Frontal cortex (tissue), 4 donors: ENCODE measurements around the gene BEX1. TPM values are rescaled to one million over a fixed set of nuclear protein-coding genes. Genes with fewer than 3 reads are reported as not detected.

ENCODE experiments used
- DNase-seq, 2 donors: peaks; one replicate each; pipeline ENCODE4 v3.0.0; 2012; ENCODE audit warnings: low spot score in 2 of 2
- FAIRE-seq: peaks from 2 replicates; lab custom pipeline; 2012; peaks lifted over from hg19 to GRCh38; lab: Jason Lieb, UNC
- total RNA-seq: library from RNA; depleted of rRNA; stranded (reverse); fragments of >200 nt; gene quantifications from one replicate; pipeline ENCODE4 v1.2.3, GENCODE V29; 2014
- donor health status: control.
- donor health status: control.
- donor health status: control.

BEX1 gene
- total RNA-seq, 1 donor from 2014 or later, result 127 TPM

- FAIRE-seq, result no peak
- DNase-seq, result no peak
These were observed 51.0 kb downstream of the BEX1 start for GRCh38 chrX:103012945-103013344.

Other genes with a start within 250 kb of the BEX1 start
- gene RAB40AL, start 126.9 kb downstream of the BEX1 start, total RNA-seq, result 0.82 TPM
- not detected for gene NXF3, start 29.0 kb upstream of the BEX1 start, total RNA-seq
- 110 TPM for gene BEX4, start 150.9 kb upstream of the BEX1 start, total RNA-seq
- gene TCEAL8, start 191.0 kb upstream of the BEX1 start, total RNA-seq, result 106 TPM
- gene TCEAL5, start 212.6 kb upstream of the BEX1 start, total RNA-seq, result 6.9 TPM
- gene BEX2, start 246.8 kb upstream of the BEX1 start, total RNA-seq, result 110 TPM